K562 (cell line): ENCODE measurements around the gene FAM110D. TPM values are rescaled to one million over a fixed set of nuclear protein-coding genes. Genes with fewer than 3 reads are reported as not detected.

ENCODE experiments used
- CUX1 ChIP-seq: fragments of 200-800 bp; sonication (Bioruptor generic); IDR thresholded peaks from 2 replicates; pipeline ENCODE4 v1.6.1; 2016; ENCODE audit warnings: missing genetic modification characterization, missing compliant biosample characterization
- ELF2 ChIP-seq: fragments of 250-450 bp; sonication (Bioruptor Pico); IDR thresholded peaks from 2 replicates; pipeline ENCODE4 v1.5.0; 2021; ENCODE audit warnings: mild to moderate bottlenecking
- ELK3 ChIP-seq: fragments of 450-650 bp; formaldehyde crosslinking; IDR thresholded peaks from 2 replicates; pipeline ENCODE4 v1.4.0; 2020; ENCODE audit warnings: mild to moderate bottlenecking
- HBP1 ChIP-seq: fragments of 450-650 bp; formaldehyde crosslinking; IDR thresholded peaks from 2 replicates; pipeline ENCODE4 v1.4.0; 2022; ENCODE audit warnings: missing genetic modification characterization
- HOXB6 ChIP-seq: fragments of 250-450 bp; sonication (Bioruptor Pico); IDR thresholded peaks from 2 replicates; pipeline ENCODE4 v1.5.1; 2022; ENCODE audit warnings: mild to moderate bottlenecking, borderline replicate concordance
- ILF3 ChIP-seq: fragments of 450-650 bp; IDR thresholded peaks from 2 replicates; pipeline ENCODE4 v1.6.1; 2018; ENCODE audit warnings: antibody characterized with exemption, mild to moderate bottlenecking, moderate library complexity, borderline replicate concordance
- NR4A1 ChIP-seq, 2 experiments: fragments of 250-450 bp in 1 of 2; fragments of 450-650 bp in 1 of 2; sonication (Bioruptor Pico) in 1 of 2; IDR thresholded peaks; 2 replicates each; pipeline versions ENCODE4 v1.4.0 to v1.6.1; 2016 to 2020; ENCODE audit warnings: mild to moderate bottlenecking in 2 of 2, missing compliant biosample characterization in 1 of 2, missing genetic modification characterization in 1 of 2, moderate library complexity in 1 of 2
- SMARCB1 ChIP-seq: IDR thresholded peaks from 2 replicates; pipeline ENCODE4 v1.6.1; 2011; ENCODE audit warnings: improper control_type of control experiment, low read depth; ENCODE audit not compliant: insufficient read length
- TAF7 ChIP-seq: fragments of 450-650 bp; IDR thresholded peaks from 2 replicates; pipeline ENCODE4 v1.6.1; 2016; ENCODE audit warnings: missing genetic modification characterization, missing compliant biosample characterization
- ZBTB9 ChIP-seq: fragments of 450-650 bp; formaldehyde crosslinking; IDR thresholded peaks from 2 replicates; pipeline ENCODE4 v1.4.0; 2020; ENCODE audit warnings: mild to moderate bottlenecking, moderate library complexity
- ZFP1 ChIP-seq: fragments of 450-650 bp; formaldehyde crosslinking; IDR thresholded peaks from 2 replicates; pipeline ENCODE4 v1.4.0; 2020; ENCODE audit warnings: mild to moderate bottlenecking, mixed read lengths
- ZKSCAN3 ChIP-seq: fragments of 250-450 bp; sonication (Bioruptor Pico); IDR thresholded peaks from 2 replicates; pipeline ENCODE4 v1.4.0; 2020
- ZNF217 ChIP-seq: sonication (generic); formaldehyde crosslinking; IDR thresholded peaks from 2 replicates; pipeline ENCODE4 v1.8.0; 2022; ENCODE audit warnings: mild to moderate bottlenecking, missing genetic modification reagents
- ZNF444 ChIP-seq: fragments of 250-450 bp; sonication (Bioruptor Pico); IDR thresholded peaks from 2 replicates; pipeline ENCODE4 v1.4.0; 2020; ENCODE audit warnings: mild to moderate bottlenecking, moderate library complexity
- ZNF445 ChIP-seq: fragments of 250-450 bp; sonication (Bioruptor Pico); IDR thresholded peaks from 2 replicates; pipeline ENCODE4 v1.4.0; 2020; ENCODE audit warnings: low read depth, mild to moderate bottlenecking, moderate library complexity
- ZNF561 ChIP-seq: fragments of 450-650 bp; formaldehyde crosslinking; conservative IDR thresholded peaks from 2 replicates; pipeline ENCODE4 v1.4.0; 2020; ENCODE audit warnings: mild to moderate bottlenecking, moderate library complexity
- ZNF589 ChIP-seq: fragments of 200-800 bp; sonication (Bioruptor generic); IDR thresholded peaks from 2 replicates; pipeline ENCODE4 v1.6.1; 2016; ENCODE audit warnings: low read depth, missing genetic modification characterization, missing compliant biosample characterization
- polyA plus RNA-seq, 8 experiments: library from polyadenylated mRNA; depleted of rRNA in 4 of 8; stranded (reverse) in 5 of 8; unstranded in 3 of 8; fragments of >200 nt; fragmentation: Nextera tagmentation in 2 of 8; fragmentation: Illumina TruSeq in 1 of 8; extraction: Ambion mirVana in 2 of 8; extraction: Trizol in 1 of 8; gene quantifications; 2 replicates each; pipeline versions ENCODE4 v1.2.1 to v1.2.3, GENCODE V29; 2011 to 2014; ENCODE audit warnings: inconsistent platforms in 1 of 8, missing spikeins in 1 of 8
- total RNA-seq, 7 experiments: library from RNA; depleted of rRNA in 6 of 7; stranded (reverse); fragments of >200 nt in 6 of 7; fragmentation: Illumina TruSeq in 2 of 7; extraction: Trizol in 2 of 7; gene quantifications; 2 replicates each; pipeline versions ENCODE4 v1.2.1 to v1.2.3, GENCODE V29; 2011 to 2021; ENCODE audit warnings: low replicate concordance in 1 of 7

Gene FAM110D
- total and polyA plus RNA-seq, 9 of the 15 experiments (the other 6 are each of a cell fraction or from before 2014, with no cell fraction given) = 0.04 to 1.1 (median 0.33) TPM

- no peak for TF ChIP-seq ZNF217
- TF ChIP-seq ZKSCAN3 (CRISPR knock-in tag) = peak; percentile 6; the same call in 1 of the 2 replicates
- TF ChIP-seq ELF2 (CRISPR knock-in tag) = peak; percentile 23; the same call in 1 of the 2 replicates
- TF ChIP-seq ZNF561 (CRISPR knock-in tag) = 0 out of 2 replicates have a peak, but pooled peaks have one; percentile 44
- TF ChIP-seq NR4A1 (CRISPR knock-in tag; IDR thresholded peaks at IDR 0.05) = no peak
- no peak for TF ChIP-seq NR4A1 (tag; IDR thresholded peaks at IDR 0.05)
- peak; percentile 18 for TF ChIP-seq SMARCB1
- TF ChIP-seq ILF3 = 0 out of 2 replicates have a peak, but pooled peaks have one; percentile 18
- TF ChIP-seq HOXB6 (CRISPR knock-in tag) = 0 out of 2 replicates have a peak, but pooled peaks have one; percentile 41
- peak; percentile 23; the same call in 1 of the 2 replicates for TF ChIP-seq ZNF589 (CRISPR knock-in tag)
- 0 out of 2 replicates have a peak, but pooled peaks have one; percentile 45 for TF ChIP-seq HBP1 (CRISPR knock-in tag)
- peak; percentile 28; the same call in 1 of the 2 replicates for TF ChIP-seq ZNF444 (CRISPR knock-in tag)
- TF ChIP-seq TAF7 (tag) = no peak
- TF ChIP-seq ZFP1 (CRISPR knock-in tag) = 0 out of 2 replicates have a peak, but pooled peaks have one; percentile 0
- TF ChIP-seq ELK3 (CRISPR knock-in tag) = 0 out of 2 replicates have a peak, but pooled peaks have one; percentile 44
- peak; percentile 2; the same call in 1 of the 2 replicates for TF ChIP-seq CUX1 (CRISPR knock-in tag)
- no peak for TF ChIP-seq ZNF445
- TF ChIP-seq ZBTB9 (CRISPR knock-in tag) = peak; percentile 64; the same call in 1 of the 2 replicates
Measured at GRCh38 chr1:26125946-26126320, 32.9 kb upstream of the FAM110D start (continued).
